Measurements from ENCODE around the gene RNF138. TPM values are rescaled to one million over a fixed set of nuclear protein-coding genes. Genes with fewer than 3 reads are reported as not detected.

Gene RNF138
- total RNA-seq, 1 experiment from 2014 or later = 103 TPM

GRCh38 chr18:32160547-32160946 lies 68.9 kb downstream of the RNF138 start (continued):
- TF ChIP-seq ZNF532 (CRISPR knock-in tag; IDR thresholded peaks at IDR 0.05; ENCODE audit: borderline replicate concordance) = no peak
- TF ChIP-seq SMAD4 (CRISPR knock-in tag; IDR thresholded peaks at IDR 0.05) = no peak
- TF ChIP-seq ZNF425 (CRISPR knock-in tag; conservative IDR thresholded peaks at IDR 0.05) = no peak
- TF ChIP-seq ZNF671 (CRISPR knock-in tag; IDR thresholded peaks at IDR 0.05) = no peak
- no peak for TF ChIP-seq JAZF1 (CRISPR knock-in tag; IDR thresholded peaks at IDR 0.05)
- no peak for TF ChIP-seq ATF6 (CRISPR knock-in tag; IDR thresholded peaks at IDR 0.05)
- TF ChIP-seq USF2 (CRISPR knock-in tag; IDR thresholded peaks at IDR 0.05) = no peak
- no peak for TF ChIP-seq ZNF416 (CRISPR knock-in tag; IDR thresholded peaks at IDR 0.05)
- TF ChIP-seq TEAD1 (CRISPR knock-in tag; IDR thresholded peaks at IDR 0.05) = no peak
- no peak for TF ChIP-seq JUN (CRISPR knock-in tag; IDR thresholded peaks at IDR 0.05)
- TF ChIP-seq ZNF232 (CRISPR knock-in tag; IDR thresholded peaks at IDR 0.05) = no peak

GRCh38 chr18:32167980-32168730 lies 76.5 kb downstream of the RNF138 start:
- Mint-ChIP-seq H3K27me3 (ENCODE audit: low read depth) (no peaks in the 10 kb centered on the region), H3K36me3 (no peaks in the 10 kb centered on the region), H3K9me3 (peaks cover 6% of the 10 kb centered on the region; the same call in 1 of the 2 replicates), H3K27ac (no peak overlapping the region), H3K4me3 (no peak overlapping the region), H3K4me1 (no peaks in the 10 kb centered on the region)
- DNase-seq (ENCODE audit: low spot score) (no peak), ATAC-seq (no peak)
- ChIA-PET CTCF (no interaction called here), POLR2A (no interaction called here)
- TF ChIP-seq FOXP1 (CRISPR knock-in tag; IDR thresholded peaks at IDR 0.05; ENCODE audit: borderline replicate concordance) (no peak), CBFB (CRISPR knock-in tag; IDR thresholded peaks at IDR 0.05; ENCODE audit: low read depth) (no peak), TP53 (CRISPR knock-in tag; IDR thresholded peaks at IDR 0.05) (no peak), GTF2I (CRISPR knock-in tag; conservative IDR thresholded peaks at IDR 0.05) (no peak), OVOL2 (CRISPR knock-in tag; IDR thresholded peaks at IDR 0.05; ENCODE audit: borderline replicate concordance) (no peak), MLX (CRISPR knock-in tag; IDR thresholded peaks at IDR 0.05) (no peak), RORB (CRISPR knock-in tag; IDR thresholded peaks at IDR 0.05) (no peak), CREB1 (CRISPR knock-in tag; IDR thresholded peaks at IDR 0.05) (no peak), ZNF425 (CRISPR knock-in tag; conservative IDR thresholded peaks at IDR 0.05) (no peak), JAZF1 (CRISPR knock-in tag; IDR thresholded peaks at IDR 0.05) (no peak), ZNF317 (CRISPR knock-in tag; IDR thresholded peaks at IDR 0.05; ENCODE audit: borderline replicate concordance, low read depth) (no peak), ERG (CRISPR knock-in tag; IDR thresholded peaks at IDR 0.05) (no peak), ZNF232 (CRISPR knock-in tag; IDR thresholded peaks at IDR 0.05) (no peak)
